ENCODE data around the gene ECM1. TPM values are rescaled to one million over a fixed set of nuclear protein-coding genes. Genes with fewer than 3 reads are reported as not detected.
A peak's percentile ranks its signal among the peaks of the same experiment; 100 is the strongest.

The ECM1 gene
- total and polyA plus RNA-seq, 2 donors (not counting 3 experiments of a cell fraction or from before 2014, with no cell fraction given) = 7.2 to 16.6 TPM

- peaks cover 52% of the 10 kb centered on the region for H3K4me1 ChIP-seq (ENCODE audit: control insufficient read depth, extremely low read depth, insufficient read depth, low read length)
- peak; percentile 68 for DNase-seq (ENCODE audit: low read depth, low spot score)
- no peaks in the 10 kb centered on the region for H3K27me3 ChIP-seq (ENCODE audit: control insufficient read depth in 2 of 2, insufficient read depth in 2 of 2, low read length in 2 of 2)
- no peak overlapping the region for H3K27ac ChIP-seq (ENCODE audit: insufficient read depth, low read depth, low read length)
- ChIA-PET CTCF (interaction anchor here (0.5 to 13.9 kb wide), 21 partner anchors 8 to 362 kb away, joined by 3 to 288 read pairs (median 7); partner anchors contain the start of genes ADAMTSL4, CTSK, ECM1 and ENSA), POLR2A (interaction anchor here (1.0 kb wide), 1 partner anchor 20 kb away, joined by 9 read pairs; the partner anchor contains the start of gene MCL1)
- intact Hi-C loops (cut with micrococcal nuclease) (loop anchor here (1.0 to 5.0 kb wide), 3 partner anchors 96 to 362 kb away; no protein-coding TSS in a partner anchor), dilution Hi-C loops (cut with MboI; ENCODE audit: extremely low pct_ligation_motif_present, low sequenced_read_pairs) (no loop called here)
- H4K20me1 ChIP-seq (replicated peaks; ENCODE audit: control insufficient read depth, extremely low read depth, insufficient read depth, low read length) = no peaks in the 10 kb centered on the region
- H2AFZ ChIP-seq (ENCODE audit: low read depth, low read length) = no peak overlapping the region
- no peaks in the 10 kb centered on the region for H3K9me1 ChIP-seq (replicated peaks; ENCODE audit: control insufficient read depth, extremely low read depth, insufficient read depth, low read length)
- peaks cover 4% of the 10 kb centered on the region for H3K79me2 ChIP-seq (ENCODE audit: control insufficient read depth, insufficient read depth, low read length)
- BruUV-seq (replicated peaks) = no TSS peak
- H3K9me3 ChIP-seq (replicated peaks; ENCODE audit: control insufficient read depth, insufficient read depth, low read length) = no peaks in the 10 kb centered on the region
- FAIRE-seq = peak; percentile 74
- TF ChIP-seq POLR2A (IDR thresholded peaks at IDR 0.05; ENCODE audit: low read depth, low read length) (no peak), JUN (IDR thresholded peaks at IDR 0.05; ENCODE audit: borderline replicate concordance, insufficient read depth, insufficient read length, low read depth) (no peak)
- TF ChIP-seq, protein P1, sequence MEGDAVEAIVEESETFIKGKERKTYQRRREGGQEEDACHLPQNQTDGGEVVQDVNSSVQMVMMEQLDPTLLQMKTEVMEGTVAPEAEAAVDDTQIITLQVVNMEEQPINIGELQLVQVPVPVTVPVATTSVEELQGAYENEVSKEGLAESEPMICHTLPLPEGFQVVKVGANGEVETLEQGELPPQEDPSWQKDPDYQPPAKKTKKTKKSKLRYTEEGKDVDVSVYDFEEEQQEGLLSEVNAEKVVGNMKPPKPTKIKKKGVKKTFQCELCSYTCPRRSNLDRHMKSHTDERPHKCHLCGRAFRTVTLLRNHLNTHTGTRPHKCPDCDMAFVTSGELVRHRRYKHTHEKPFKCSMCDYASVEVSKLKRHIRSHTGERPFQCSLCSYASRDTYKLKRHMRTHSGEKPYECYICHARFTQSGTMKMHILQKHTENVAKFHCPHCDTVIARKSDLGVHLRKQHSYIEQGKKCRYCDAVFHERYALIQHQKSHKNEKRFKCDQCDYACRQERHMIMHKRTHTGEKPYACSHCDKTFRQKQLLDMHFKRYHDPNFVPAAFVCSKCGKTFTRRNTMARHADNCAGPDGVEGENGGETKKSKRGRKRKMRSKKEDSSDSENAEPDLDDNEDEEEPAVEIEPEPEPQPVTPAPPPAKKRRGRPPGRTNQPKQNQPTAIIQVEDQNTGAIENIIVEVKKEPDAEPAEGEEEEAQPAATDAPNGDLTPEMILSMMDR (IDR thresholded peaks at IDR 0.05; ENCODE audit: extremely low read depth in 1 of 2, insufficient read depth in 1 of 2, low read depth in 1 of 2, low read length in 2 of 2) = peak; percentile 94 to 96
- peaks cover 0 to 4% of the 10 kb centered on the region in 2 experiments for H3K36me3 ChIP-seq (ENCODE audit: control insufficient read depth in 2 of 2, extremely low read depth in 1 of 2, insufficient read depth in 2 of 2, low read length in 2 of 2)
- no peak overlapping the region for H3K4me3 ChIP-seq (replicated peaks in 1 of 3; ENCODE audit: insufficient read depth in 1 of 3, low read depth in 1 of 3, low read length in 3 of 3)
- peak overlapping the region; percentile 23 for H3K9ac ChIP-seq (replicated peaks; ENCODE audit: extremely low read depth, insufficient read depth, low read length)
- H3K4me2 ChIP-seq (ENCODE audit: insufficient read depth, low read length) = no peak overlapping the region
These were observed 52.1 kb downstream of the ECM1 start for GRCh38 chr1:150560011-150560438.

GRCh38 chr1:150560576-150561253, 52.8 kb downstream of the ECM1 start:
- no peaks in the 10 kb centered on the region for H3K27me3 ChIP-seq (ENCODE audit: control insufficient read depth in 2 of 2, insufficient read depth in 2 of 2, low read length in 2 of 2)
- peaks cover 52% of the 10 kb centered on the region for H3K4me1 ChIP-seq (ENCODE audit: control insufficient read depth, extremely low read depth, insufficient read depth, low read length)
- H3K79me2 ChIP-seq (ENCODE audit: control insufficient read depth, insufficient read depth, low read length) = peaks cover 4% of the 10 kb centered on the region
- no TSS peak for BruUV-seq (replicated peaks)
- TF ChIP-seq, protein P1 (IDR thresholded peaks at IDR 0.05; ENCODE audit: extremely low read depth in 1 of 2, insufficient read depth in 1 of 2, low read depth in 1 of 2, low read length in 2 of 2) = peak; percentile 75 to 94
- TF ChIP-seq JUN (IDR thresholded peaks at IDR 0.05; ENCODE audit: borderline replicate concordance, insufficient read depth, insufficient read length, low read depth) = no peak
- intact Hi-C loops (cut with micrococcal nuclease) (loop anchor here (1.0 to 5.0 kb wide), 11 partner anchors 10 to 362 kb away; partner anchors contain the start of genes ARNT, GOLPH3L and MCL1), dilution Hi-C loops (cut with MboI; ENCODE audit: extremely low pct_ligation_motif_present, low sequenced_read_pairs) (no loop called here)
- H3K9ac ChIP-seq (replicated peaks; ENCODE audit: extremely low read depth, insufficient read depth, low read length) = peak overlapping the region; percentile 98
- peak overlapping the region; percentile 99 for H3K27ac ChIP-seq (ENCODE audit: insufficient read depth, low read depth, low read length)
- CTCF ChIA-PET = interaction anchor here (0.6 to 13.9 kb wide), 22 partner anchors 7 to 361 kb away, joined by 3 to 288 read pairs (median 8); partner anchors contain the start of genes ADAMTSL4, CTSK, ECM1 and ENSA
- POLR2A ChIA-PET = interaction anchor here (0.6 to 3.1 kb wide), 6 partner anchors 9 to 204 kb away, joined by 3 to 39 read pairs (median 4); partner anchors contain the start of gene MCL1
- H2AFZ ChIP-seq (ENCODE audit: low read depth, low read length) = peak overlapping the region; percentile 42
- no peak for FAIRE-seq
- H3K9me1 ChIP-seq (replicated peaks; ENCODE audit: control insufficient read depth, extremely low read depth, insufficient read depth, low read length) = no peaks in the 10 kb centered on the region
- no peaks in the 10 kb centered on the region for H3K9me3 ChIP-seq (replicated peaks; ENCODE audit: control insufficient read depth, insufficient read depth, low read length)
- H4K20me1 ChIP-seq (replicated peaks; ENCODE audit: control insufficient read depth, extremely low read depth, insufficient read depth, low read length) = no peaks in the 10 kb centered on the region
- H3K36me3 ChIP-seq (ENCODE audit: control insufficient read depth in 2 of 2, extremely low read depth in 1 of 2, insufficient read depth in 2 of 2, low read length in 2 of 2) = peaks cover 0 to 3% of the 10 kb centered on the region in 2 experiments
- DNase-seq (ENCODE audit: low read depth, low spot score) = no peak
- peak overlapping the region; percentile 24 to 51 (median 30) for H3K4me3 ChIP-seq (replicated peaks in 1 of 3; ENCODE audit: insufficient read depth in 1 of 3, low read depth in 1 of 3, low read length in 3 of 3)
- peak overlapping the region; percentile 76 for H3K4me2 ChIP-seq (ENCODE audit: insufficient read depth, low read length)
